ENCODE measurements around the gene RPL13.

The RPL13 gene

DNA sequence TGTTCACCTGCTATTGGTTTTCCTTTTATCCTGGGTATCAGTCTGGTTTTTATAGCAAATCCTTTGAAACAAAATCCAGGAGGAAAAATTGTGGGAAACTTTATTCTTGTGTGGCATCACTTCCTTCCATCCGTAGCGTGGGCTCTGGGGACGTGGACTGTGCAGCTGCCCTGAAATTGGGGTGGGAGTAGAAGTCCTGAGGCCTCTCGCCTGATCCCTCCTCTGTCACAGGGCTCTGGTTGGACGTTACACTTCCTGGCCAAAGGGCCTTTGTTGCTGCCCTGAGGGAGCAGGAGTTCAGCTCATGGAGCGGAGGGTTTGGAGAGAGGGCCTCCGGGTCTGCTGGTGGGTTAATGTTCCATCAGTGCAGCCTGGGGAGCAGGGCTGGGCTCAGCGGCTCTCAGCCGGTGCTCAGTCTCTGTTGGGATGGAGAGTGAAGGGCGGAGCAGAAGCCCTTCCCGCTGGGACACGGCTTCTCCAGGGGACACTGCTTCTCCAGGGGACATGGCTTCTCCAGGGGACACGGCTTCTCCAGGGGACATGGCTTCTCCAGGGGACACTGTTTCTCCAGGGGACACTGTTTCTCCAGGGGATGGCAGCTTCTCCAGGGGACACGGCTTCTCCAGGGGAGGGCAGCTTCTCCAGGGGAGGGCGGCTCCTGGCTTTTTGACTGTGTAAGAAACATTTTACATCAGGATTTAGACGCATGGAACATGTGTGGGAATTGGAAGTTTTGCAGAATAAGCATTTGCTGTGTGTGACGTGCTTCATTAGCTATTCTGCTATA, 15.2 kb upstream of the RPL13 start:
- DNase-seq = no peak

DNA sequence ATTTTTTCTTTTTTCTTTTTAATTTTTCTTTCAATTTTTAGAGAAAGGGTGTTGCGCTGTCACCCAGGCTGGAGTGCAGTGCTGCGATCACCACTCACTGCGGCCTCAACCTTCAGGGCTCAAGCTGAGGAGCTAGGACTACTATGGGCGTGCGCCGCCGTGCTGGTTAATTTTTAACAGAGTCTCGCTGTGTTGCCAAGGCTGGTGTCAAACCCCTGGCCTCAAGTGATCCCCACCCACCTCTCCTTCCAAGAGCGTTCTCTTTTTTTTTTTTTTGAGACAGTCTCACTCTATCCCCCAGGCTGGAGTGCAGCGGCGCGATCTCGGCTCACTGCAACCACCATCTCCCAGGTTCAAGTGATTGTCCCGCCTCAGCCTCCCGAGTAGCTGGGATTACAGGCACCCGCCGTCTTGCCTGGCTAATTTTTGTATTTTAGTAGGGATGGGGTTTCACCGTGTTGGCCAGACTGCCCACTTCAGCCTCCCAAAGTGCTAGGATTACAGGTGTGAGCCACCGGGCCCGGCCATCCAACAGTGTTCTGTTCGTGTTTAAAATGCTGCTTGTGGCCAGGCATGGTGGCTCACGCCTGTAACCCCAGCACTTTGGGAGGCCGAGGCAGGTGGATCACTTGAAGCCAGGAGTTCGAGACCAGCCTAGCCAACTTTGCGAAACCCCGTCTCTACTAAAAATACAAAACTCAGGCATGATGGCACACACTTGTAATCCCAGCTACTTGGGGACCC, 14.5 kb upstream of the RPL13 start:
- no peak for DNase-seq

- DNase-seq = no peak
These were observed 13.7 kb upstream of the RPL13 start for GRCh38 chr16:89546781-89547180.

DNA sequence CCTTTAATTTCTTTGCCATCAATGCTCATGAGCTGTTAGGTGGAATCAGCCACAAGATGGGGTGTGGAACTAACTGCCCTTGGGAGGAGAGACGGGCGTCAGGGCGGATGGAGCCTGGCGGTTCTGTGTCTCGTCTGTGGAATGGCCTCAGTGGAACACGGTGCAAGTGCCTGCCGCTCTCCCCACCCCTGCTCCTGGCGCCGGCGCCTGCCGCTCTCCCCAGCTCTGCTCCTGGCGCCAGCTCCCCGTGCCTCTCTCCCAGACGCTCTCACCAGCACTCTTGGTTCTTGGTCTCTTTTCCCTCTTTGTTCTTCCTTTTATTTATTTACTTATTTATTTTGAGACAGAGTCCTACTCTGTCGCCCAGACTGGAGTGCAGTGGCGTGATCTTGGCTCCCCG, 13.2 kb upstream of the RPL13 start:
- no peak for DNase-seq

GRCh38 chr16:89547860-89548259, 12.6 kb upstream of the RPL13 start:
- DNase-seq = no peak

DNA sequence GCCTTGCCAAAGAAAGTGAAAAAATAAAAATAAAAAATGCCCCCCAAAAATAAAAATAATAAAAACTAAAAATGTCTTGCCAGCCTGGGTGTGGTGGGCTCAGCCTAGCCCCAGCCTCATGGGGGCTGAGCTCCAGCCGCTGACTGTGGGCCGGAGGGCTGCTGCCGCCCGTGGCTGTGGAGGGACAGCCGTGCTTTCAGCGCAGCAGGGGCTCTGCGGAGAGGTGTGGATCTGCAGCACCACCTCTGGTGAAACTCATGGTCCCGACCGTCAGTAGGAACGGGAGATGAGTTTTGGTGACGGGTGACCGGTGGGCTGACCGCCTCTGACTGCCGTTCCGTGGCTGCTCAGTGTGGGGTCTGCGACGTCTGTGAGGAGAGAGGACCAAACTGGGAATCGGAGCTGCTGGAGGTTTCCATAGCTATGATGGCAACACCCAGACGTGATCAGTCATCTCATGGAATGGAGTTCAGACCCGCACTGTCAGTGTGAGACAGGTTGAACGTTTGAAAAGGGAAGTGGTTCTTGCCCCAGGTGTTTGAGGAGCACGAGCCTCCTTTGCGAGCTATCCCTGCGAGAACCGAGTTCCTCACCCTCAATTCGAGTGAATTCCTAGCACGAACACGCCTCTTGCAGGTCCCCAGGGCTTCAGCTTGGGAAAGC, 12.0 kb upstream of the RPL13 start:
- no peak for DNase-seq

DNA sequence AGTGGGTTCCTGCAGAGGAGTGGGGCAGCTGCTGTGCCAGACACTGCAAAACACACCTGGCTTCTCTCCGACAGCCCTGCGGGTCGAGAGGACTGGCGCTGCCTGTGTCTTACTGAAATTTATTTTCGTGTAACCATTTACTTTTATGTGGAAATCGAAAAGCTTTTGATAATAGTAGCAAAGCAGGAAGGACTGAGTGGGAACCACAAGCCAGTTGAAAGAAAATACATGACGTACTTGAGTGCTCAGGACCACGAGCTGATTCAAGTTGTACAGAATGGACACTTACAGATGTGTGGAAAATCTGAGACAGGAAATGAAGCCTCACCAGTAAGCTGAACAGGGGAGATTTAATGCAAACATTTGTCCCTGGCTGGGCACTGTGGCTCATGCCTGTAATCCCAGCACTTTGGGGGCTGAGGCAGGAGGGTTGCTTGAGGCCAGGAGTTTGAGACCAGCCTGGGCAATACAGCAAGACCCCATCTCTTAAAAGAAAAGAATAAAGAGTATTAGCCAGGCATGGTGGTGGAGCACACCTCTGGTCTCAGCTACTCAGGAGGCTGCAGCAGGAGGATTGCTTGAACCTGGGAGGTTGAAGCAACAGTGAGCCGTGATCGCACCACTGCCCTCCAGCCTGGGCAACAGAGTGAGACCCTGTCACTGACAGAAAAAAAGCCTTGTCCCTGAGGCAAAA, 11.3 kb upstream of the RPL13 start:
- DNase-seq = no peak

- DNase-seq = no peak
These were observed 10.0 kb upstream of the RPL13 start for GRCh38 chr16:89550421-89551007.

DNA sequence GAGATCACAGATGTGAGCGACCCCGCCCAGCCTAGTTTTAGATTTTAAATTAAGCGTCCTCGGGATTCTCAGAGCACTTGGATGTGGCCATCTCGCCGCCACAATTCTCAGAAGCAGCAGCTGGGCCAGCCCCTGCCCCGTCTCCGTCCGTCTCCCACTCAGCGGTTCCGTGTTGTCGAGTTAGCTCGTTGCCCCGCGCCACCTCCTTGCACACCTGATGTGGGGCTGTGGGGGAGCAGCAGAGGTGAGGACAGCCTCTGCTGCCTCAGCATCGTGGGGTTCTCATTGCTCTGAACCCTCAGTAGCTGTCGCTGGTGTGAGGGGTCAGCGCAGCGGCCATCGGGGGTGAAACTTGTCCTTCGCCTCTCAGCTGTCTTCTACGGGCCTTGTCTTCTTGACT, 8.2 kb upstream of the RPL13 start:
- no peak for DNase-seq

- DNase-seq = no peak
These were observed 7.6 kb upstream of the RPL13 start for GRCh38 chr16:89552913-89553312.

DNA sequence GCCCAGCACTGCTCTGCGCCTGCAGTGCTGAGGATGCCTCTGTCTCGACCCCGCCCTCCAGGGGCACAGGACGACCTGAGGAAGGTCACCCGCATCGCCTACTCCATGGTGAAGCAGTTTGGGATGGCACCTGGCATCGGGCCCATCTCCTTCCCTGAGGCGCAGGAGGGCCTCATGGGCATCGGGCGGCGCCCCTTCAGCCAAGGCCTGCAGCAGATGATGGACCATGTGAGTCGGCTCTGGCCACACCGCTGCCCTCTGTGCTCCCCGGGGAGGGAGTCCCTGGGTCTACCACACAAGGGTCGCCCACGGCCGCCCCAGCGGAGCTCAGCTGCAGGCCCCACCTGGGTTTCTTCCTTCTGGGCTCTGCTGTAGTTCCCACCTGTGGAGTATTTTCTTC, 6.7 kb upstream of the RPL13 start:
- no peak for DNase-seq

- no peak for DNase-seq
These were observed 6.1 kb upstream of the RPL13 start for GRCh38 chr16:89554343-89554742.

DNA sequence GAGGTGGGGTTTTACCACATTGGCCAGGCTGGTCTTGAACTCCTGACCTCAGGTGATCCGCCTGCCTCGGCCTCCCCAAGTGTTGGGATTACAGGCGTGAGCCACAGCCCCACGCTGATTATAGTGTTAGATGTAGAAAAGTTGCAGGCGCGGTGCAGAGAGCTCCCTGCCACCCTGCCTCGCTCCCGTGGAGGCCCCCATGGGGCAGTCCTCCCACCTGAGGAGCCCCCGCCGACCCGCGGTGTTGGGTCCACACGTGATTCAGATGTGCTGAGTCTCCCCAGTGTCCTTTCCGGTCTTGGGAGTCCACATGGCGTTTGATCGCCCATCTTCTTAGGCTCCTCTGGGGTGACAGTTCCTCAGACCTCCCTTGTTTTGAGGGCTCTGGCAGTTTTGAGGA, 5.2 kb upstream of the RPL13 start:
- DNase-seq = no peak

DNA sequence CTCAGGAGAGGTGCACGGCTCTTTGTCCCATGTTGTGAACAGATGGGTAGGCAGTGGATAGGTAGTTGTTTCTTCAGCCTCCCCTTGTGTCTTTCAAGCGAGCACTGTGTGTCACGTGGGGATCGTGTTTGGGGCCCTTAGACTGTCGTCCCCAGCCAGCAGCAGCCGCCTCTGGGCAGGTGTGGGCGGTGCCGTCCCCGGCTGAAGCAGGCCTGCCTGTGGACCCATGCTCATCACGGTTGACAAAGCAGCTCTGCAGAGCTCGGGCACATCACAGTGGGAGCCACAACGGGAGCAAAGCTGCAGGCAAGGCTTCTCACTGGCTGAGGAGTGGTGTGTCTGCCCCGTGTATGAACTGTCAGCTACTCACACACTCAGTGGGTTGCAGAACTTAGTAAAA, 4.7 kb upstream of the RPL13 start:
- no peak for DNase-seq

GRCh38 chr16:89556750-89557689, 3.5 kb upstream of the RPL13 start:
- DNase-seq = peak in 13 of 14 donors; percentile 20 to 95 (median 84)

DNA sequence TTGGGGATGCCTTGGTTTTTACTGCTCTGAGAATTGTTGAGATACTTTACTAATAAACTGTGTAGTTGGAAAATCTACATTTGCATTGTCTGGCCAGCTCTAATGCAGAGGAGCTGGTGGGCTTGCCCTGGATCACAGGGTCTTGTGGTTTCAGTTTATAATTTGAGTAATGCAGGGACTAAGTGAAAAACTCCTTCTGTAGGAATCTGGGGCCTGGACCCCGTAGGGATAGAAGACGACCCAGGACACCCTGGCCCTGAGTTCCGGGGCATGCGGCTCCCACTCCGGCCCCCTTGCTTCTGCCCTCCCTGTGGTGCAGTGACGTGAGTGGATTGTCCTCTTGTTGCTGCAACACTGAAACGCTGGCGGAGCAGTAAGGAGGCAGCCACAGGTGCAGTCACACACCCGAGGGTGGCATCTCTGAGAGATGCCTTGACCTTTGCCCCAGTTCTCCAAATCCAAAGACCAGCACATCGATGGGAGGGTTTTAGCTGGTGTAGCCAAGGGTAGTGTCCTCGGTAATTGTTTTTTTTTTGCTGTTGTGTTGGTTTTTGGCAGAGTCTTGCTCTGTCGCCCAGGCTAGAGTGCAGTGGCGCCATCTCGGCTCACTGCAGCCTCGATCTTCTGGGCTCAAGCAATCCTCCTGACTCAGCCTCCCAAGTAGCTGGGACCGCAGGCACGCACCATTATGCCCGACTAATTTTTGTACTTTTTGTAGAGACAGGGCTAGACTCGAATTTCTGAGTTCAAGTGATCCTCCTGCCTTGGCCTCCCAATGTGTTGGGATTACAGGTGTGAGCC, 2.6 kb upstream of the RPL13 start:
- no peak for DNase-seq

GRCh38 chr16:89561142-89561883, 831 bp downstream of the RPL13 start:
- DNase-seq = no peak

DNA sequence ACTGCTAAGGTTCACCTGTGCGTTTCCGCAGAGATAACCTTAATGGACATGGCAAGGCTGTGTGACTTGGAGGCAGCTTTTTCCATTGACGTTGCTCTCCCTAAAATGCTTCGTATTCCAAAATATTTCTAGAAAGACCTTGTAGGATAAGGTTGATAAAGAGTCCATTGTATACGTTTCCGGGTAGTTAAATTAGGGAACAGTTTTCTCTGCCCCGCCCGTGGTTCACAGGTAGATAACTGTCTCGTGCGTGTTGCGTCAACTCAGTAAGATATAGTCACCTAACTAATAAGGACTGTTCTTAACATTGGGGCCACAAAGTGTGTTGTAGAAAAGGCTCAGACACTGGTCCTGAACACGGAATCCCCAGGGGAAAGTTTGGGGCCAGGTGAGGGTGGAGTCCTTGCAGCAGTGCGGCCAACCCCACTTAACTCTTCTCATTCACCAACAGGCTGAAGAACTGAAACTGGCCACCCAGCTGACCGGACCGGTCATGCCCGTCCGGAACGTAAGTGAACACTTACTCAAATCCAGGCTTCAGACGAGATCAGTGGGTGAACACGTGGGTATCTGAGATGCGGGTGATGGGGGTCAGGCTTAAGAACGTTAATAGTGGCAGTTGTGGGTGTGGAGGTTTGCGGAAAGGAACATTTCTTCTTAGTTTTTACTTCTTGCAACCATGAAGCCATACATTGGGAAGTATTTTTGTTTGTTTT, 1.6 kb downstream of the RPL13 start:
- DNase-seq = no peak

- peak in 3 of 14 donors; percentile 23 to 39 (median 37) for DNase-seq
These were observed 2.5 kb downstream of the RPL13 start for GRCh38 chr16:89562939-89563338.
